Subcutaneous abdominal adipose tissue (tissue), 5 donors: ENCODE measurements around the gene RASSF4.
A peak's percentile ranks its signal among the peaks of the same experiment; 100 is the strongest.

Experiments
- H3K27ac ChIP-seq: one replicate; pipeline ENCODE4 v1.7.0; 2013; ENCODE audit warnings: low read depth, mild to moderate bottlenecking, inconsistent platforms, low read length, moderate library complexity
- H3K27me3 ChIP-seq, 5 donors: one replicate each; pipeline ENCODE4 v1.7.0; 2013; ENCODE audit warnings: low read length in 5 of 5, inconsistent platforms in 1 of 5; ENCODE audit not compliant: control insufficient read depth in 5 of 5, insufficient read depth in 4 of 5
- H3K36me3 ChIP-seq, 5 donors: one replicate each; pipeline ENCODE4 v1.7.0; 2013; ENCODE audit warnings: low read length in 5 of 5; ENCODE audit not compliant: control insufficient read depth in 5 of 5, insufficient read depth in 5 of 5
- H3K4me1 ChIP-seq, 5 donors: one replicate each; pipeline ENCODE4 v1.7.0; 2013; ENCODE audit warnings: low read length in 5 of 5, mild to moderate bottlenecking in 3 of 5, moderate library complexity in 1 of 5; ENCODE audit not compliant: control insufficient read depth in 5 of 5, insufficient read depth in 5 of 5
- H3K4me3 ChIP-seq, 5 donors: one replicate each; pipeline ENCODE4 v1.7.0; 2013; ENCODE audit warnings: low read length in 5 of 5, low read depth in 1 of 5
- H3K9ac ChIP-seq, 5 donors: one replicate each; pipeline ENCODE4 v1.7.0; 2013; ENCODE audit warnings: low read length in 5 of 5, mild to moderate bottlenecking in 4 of 5, moderate library complexity in 3 of 5
- H3K9me3 ChIP-seq, 5 donors: one replicate each; pipeline ENCODE4 v1.7.0; 2013; ENCODE audit warnings: low read length in 5 of 5; ENCODE audit not compliant: control insufficient read depth in 5 of 5
- donor health status: healthy.
- donor health status: healthy.
- donor health status: healthy.
- donor health status: healthy.
- donor health status: healthy.

Gene RASSF4, protein sequence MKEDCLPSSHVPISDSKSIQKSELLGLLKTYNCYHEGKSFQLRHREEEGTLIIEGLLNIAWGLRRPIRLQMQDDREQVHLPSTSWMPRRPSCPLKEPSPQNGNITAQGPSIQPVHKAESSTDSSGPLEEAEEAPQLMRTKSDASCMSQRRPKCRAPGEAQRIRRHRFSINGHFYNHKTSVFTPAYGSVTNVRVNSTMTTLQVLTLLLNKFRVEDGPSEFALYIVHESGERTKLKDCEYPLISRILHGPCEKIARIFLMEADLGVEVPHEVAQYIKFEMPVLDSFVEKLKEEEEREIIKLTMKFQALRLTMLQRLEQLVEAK

DNA sequence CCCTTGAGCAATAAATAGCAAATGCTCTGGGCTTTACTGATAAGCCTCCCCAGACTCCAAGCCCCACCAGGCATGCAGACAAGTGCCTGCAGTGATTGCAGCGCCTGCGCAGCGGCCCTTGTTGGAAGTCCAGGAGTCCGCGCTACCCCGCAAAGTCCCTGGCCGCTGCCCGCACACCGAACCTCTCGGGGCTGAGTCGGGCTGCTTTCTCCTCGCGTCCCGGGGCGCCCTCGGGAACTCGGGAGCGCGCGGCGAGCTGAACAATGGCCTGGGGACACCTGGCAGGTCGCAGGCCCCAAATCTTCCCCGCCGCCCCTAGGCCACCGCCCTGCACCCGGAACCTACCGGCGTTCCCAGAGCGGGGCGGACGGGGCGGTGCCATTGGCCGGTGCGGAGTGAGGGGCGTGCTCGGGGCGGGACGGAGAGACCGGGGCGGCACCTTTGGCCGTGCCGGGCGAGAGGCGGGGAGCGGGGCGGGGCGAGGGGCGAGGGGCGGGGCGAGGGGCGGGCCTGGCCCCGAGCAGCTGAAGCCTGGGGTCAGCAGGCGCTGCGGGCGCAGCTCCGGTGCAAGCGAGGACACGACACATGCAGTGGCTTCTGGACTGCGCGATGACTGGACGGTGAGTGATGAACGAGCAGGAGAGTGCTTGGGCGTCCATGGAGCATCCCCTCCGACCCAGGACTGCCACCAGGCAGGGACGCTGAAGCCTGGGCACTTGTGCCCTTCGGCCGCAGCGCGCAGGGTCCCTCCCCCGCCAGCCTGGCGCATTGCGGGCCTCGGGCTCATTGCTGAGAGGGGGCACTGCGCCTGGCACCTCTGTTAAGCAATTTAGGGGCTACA lies at the start of gene RASSF4:
TSS of gene RASSF4 (plus strand) at position 556 of the 841 bp plus-strand sequence. CDS start 10,401 bp downstream, outside the sequence.
- H3K4me1 ChIP-seq, result peaks cover 20 to 87% (median 85%) of the 10 kb centered on the region in 5 donors
- H3K4me3 ChIP-seq, result peak within 1 kb of the TSS; percentile 86 to 93 (median 90)
- no peaks in the 10 kb centered on the region for H3K27me3 ChIP-seq
- H3K27ac ChIP-seq, result peak within 1 kb of the TSS; percentile 96
- H3K9me3 ChIP-seq, result peaks cover 0 to 4% (median 3%) of the 10 kb centered on the region in 5 donors
- peak within 1 kb of the TSS; percentile 78 to 88 (median 83) for H3K9ac ChIP-seq
- H3K36me3 ChIP-seq, result peaks cover 0 to 13% (median 0%) of the 10 kb centered on the region in 5 donors

DNA sequence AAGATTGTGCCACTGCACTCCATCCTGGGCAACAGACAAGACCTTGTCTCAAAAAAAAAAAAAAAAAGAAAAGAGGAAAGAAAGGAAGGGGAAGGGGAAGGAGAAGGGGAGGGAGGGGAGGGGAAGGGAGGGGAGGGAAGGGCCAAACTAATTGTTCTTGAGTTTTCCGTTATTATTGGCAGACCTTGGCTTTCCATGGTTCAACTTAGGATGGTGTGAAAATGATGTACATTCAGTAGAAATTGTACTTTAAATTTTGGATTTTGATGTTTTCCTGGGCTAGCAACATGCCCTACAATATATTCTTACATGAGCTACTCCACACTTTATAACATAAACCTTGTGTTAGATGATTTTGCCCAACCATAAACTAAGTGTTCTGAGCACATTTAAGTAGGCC lies 49.7 kb upstream of the RASSF4 start:
- Histone ChIP-seq H3K27me3 (peaks cover 0 to 3% (median 0%) of the 10 kb centered on the region in 5 donors), H3K4me3 (no peak overlapping the region), H3K4me1 (peaks cover 0 to 33% (median 12%) of the 10 kb centered on the region in 5 donors), H3K27ac (no peak overlapping the region), H3K9ac (no peak overlapping the region), H3K36me3 (no peaks in the 10 kb centered on the region), H3K9me3 (peaks cover 0 to 5% (median 4%) of the 10 kb centered on the region in 5 donors)

DNA sequence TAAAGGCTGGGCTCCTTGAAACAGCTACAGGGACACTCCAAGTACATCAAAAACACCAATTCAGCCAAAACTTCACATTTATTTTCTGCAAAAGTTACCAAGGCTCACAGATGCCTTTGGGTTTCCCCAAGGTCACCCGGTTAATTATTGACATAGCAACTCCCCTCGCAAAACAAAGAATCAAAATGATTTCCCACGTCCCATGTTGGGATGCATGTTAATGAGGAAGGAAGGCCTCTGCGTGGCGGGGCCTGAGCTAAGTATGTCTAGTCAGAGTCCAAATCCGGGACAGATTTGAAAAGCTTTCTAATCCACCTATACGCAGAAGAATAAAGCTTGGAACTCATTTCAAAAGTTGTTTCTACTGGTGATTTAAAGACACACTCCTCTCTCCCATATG lies 49.0 kb upstream of the RASSF4 start:
- peaks cover 0 to 33% (median 12%) of the 10 kb centered on the region in 5 donors for H3K4me1 ChIP-seq
- H3K36me3 ChIP-seq, result no peaks in the 10 kb centered on the region
- no peak overlapping the region for H3K27ac ChIP-seq
- no peak overlapping the region for H3K4me3 ChIP-seq
- peaks cover 0 to 3% (median 0%) of the 10 kb centered on the region in 5 donors for H3K27me3 ChIP-seq
- peak overlapping the region in 1 of 5 donors; percentile 3 for H3K9ac ChIP-seq
- peaks cover 0 to 1% (median 0%) of the 10 kb centered on the region in 5 donors for H3K9me3 ChIP-seq

DNA sequence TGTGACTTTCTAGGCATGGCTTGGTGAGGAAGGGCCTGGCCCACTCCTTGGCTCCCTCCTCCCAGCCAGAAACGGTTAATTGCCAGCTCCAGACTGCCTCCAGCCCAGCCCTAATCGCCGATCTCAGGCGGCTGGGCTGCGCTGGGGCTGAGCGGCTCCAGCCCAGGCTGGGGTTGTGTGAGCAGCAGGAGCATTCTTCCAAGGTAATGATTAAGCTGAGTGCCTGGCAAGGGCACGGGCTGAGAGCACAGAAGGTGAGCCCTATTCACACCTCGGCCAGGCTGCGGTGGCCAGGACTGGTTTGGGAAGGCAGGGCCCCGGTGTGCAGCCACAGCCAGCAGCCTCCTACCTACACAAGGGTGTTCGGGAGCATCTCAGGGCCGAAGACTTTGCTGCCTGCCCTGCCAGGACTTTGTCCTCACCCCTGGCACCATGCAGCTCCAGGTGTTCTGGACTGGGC lies 48.5 kb upstream of the RASSF4 start, which contains the start of gene TMEM72:
TSS of gene TMEM72 (plus strand) at position 257 of the 460 bp plus-strand sequence. CDS start at position 433, 176 bp downstream.
- Histone ChIP-seq H3K4me1 (peaks cover 0 to 33% (median 12%) of the 10 kb centered on the region in 5 donors), H3K9ac (peak within 1 kb of the TSS in 1 of 5 donors; percentile 3), H3K9me3 (no peaks in the 10 kb centered on the region), H3K27me3 (peaks cover 0 to 3% (median 0%) of the 10 kb centered on the region in 5 donors), H3K27ac (no peak within 1 kb of the TSS), H3K4me3 (no peak within 1 kb of the TSS), H3K36me3 (no peaks in the 10 kb centered on the region)

DNA sequence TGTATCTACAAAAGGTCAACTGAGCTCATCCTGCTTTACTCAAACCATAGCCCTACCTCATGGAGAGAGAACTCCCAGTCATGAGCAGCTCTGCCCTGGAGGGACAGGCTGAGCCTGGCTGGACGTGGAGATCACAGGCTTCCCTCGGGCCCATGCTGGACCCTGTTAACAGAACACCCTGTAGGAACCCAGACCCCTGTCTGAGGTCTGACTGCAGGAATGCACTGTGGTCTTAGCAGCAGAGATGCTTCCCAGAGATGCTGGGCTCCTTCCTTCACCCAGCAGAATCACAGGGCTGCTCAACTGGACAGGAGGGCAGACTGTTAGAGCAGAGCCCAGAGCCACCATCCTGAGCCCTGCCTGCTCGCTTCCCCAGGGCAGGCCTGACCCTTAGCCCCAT lies 47.7 kb upstream of the RASSF4 start:
- H3K36me3 ChIP-seq, result no peaks in the 10 kb centered on the region
- peaks cover 0 to 3% (median 0%) of the 10 kb centered on the region in 5 donors for H3K27me3 ChIP-seq
- no peak overlapping the region for H3K27ac ChIP-seq
- no peaks in the 10 kb centered on the region for H3K9me3 ChIP-seq
- H3K4me1 ChIP-seq, result peaks cover 0 to 25% (median 8%) of the 10 kb centered on the region in 5 donors
- no peak overlapping the region for H3K4me3 ChIP-seq
- H3K9ac ChIP-seq, result no peak overlapping the region

DNA sequence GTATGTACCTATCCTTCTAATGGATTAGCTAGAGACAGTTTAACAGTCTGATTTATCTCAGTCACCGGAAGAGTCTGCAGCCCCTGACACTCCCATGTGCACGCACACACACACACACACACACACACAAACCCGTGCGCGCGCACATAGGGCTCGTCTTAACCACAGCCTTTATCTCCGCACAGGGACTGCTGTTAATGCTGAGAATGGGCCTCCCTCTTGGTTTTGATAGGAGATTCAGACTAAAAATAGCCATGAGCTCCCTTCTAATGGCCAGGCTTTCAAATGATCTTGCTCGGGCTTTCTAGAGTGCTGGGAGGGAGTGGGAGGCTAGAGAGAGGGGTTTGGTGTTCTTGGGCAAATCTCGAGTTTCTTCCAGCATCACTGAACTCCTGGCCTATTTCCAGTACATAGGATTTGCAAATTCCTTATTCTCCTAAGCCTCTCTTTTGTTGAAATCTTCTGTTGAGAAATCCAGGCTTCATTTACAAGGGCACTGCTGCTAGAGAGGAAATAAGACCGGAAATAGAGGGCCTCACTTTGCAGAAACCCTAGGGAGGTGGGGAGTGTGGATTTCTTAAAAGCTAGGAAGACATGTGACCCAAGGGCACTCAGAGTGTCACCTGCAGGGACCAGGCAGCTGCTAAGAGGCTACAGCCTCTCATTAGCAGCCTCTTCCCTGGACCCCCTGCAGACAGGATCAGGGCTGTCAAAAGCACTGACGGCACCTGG lies 46.1 kb upstream of the RASSF4 start:
- Histone ChIP-seq H3K36me3 (no peaks in the 10 kb centered on the region), H3K9ac (no peak overlapping the region), H3K4me3 (no peak overlapping the region), H3K27me3 (peaks cover 0 to 3% (median 0%) of the 10 kb centered on the region in 5 donors), H3K4me1 (peaks cover 0 to 13% (median 8%) of the 10 kb centered on the region in 5 donors), H3K9me3 (no peaks in the 10 kb centered on the region), H3K27ac (no peak overlapping the region)

DNA sequence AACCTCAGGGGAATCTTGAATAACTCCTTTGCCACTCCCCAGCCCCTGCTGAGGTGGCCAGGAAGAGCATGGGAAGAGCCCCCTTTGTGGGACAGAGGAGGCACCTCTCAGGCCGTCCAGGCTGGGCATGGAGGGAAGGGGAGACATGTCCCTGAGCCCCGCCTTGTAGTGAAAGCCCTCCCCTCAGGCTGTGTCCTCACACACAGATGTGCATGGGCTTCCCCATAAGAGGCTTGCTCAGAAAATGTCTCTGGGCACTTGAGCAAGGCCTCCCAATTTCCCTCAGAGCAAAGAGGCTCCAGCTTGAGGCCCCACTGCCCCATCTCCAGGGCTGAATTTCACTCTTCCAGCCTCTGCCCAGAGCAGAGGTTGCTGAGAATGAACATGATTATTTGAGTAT lies 44.7 kb upstream of the RASSF4 start:
- peaks cover 0 to 10% (median 8%) of the 10 kb centered on the region in 5 donors for H3K4me1 ChIP-seq
- H3K9me3 ChIP-seq, result no peaks in the 10 kb centered on the region
- no peak overlapping the region for H3K27ac ChIP-seq
- H3K27me3 ChIP-seq, result no peaks in the 10 kb centered on the region
- H3K36me3 ChIP-seq, result no peaks in the 10 kb centered on the region
- H3K4me3 ChIP-seq, result no peak overlapping the region
- H3K9ac ChIP-seq, result no peak overlapping the region

DNA sequence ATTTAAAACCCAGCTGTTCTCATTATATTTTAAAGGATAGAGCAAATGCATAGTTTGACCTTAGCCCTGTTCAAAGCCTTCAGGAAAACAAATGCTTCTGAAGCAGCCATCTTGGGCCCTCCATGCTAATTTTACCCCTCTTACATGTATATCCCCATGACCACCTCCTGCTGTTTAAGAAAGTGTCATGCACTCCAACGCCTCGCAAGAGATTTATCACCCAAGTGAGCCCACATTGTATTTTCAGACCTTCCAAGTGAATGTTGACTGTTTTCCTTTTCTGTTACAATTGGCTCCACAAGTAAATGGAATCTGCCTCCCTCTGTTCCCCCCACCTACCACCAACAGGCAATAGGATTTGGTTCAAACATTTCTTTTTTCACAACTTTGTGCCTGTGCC lies 43.2 kb upstream of the RASSF4 start:
- no peaks in the 10 kb centered on the region for H3K27me3 ChIP-seq
- H3K36me3 ChIP-seq, result no peaks in the 10 kb centered on the region
- H3K9ac ChIP-seq, result no peak overlapping the region

DNA sequence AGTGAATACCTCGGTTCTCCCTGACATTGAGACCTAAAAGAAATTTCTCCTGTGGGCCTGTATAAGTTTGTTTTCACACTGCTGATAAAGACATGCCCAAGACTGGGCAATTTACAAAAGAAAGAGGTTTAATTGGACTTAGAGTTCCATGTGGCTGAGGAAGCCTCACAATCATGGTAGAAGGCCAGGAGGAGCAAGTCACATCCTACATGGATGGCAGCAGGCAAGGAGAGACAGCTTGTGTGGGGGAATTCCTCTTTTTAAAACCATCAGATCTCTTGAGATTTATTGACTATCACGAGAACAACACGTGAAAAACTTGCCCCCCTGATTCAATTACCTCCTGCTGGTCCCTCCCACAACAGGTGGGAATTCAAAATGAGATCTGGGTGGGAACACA lies 41.8 kb upstream of the RASSF4 start:
- Histone ChIP-seq H3K36me3 (no peaks in the 10 kb centered on the region), H3K9me3 (no peaks in the 10 kb centered on the region), H3K4me1 (peaks cover 0 to 8% (median 5%) of the 10 kb centered on the region in 5 donors), H3K27me3 (no peaks in the 10 kb centered on the region), H3K9ac (no peak overlapping the region), H3K4me3 (no peak overlapping the region), H3K27ac (no peak overlapping the region)

More for the DNA sequence above, 43.2 kb upstream of the RASSF4 start:
- Histone ChIP-seq H3K4me3 (no peak overlapping the region), H3K4me1 (peaks cover 0 to 10% (median 8%) of the 10 kb centered on the region in 5 donors), H3K9me3 (no peaks in the 10 kb centered on the region), H3K27ac (no peak overlapping the region)
